GM19025 (cell line): ENCODE results near the gene SIRT3.
A peak's percentile ranks its signal among the peaks of the same experiment; 100 is the strongest.

ENCODE experiments used
- ATAC-seq: cut with Tn5 transposase; IDR thresholded peaks from one replicate; pipeline ENCODE4 v1.9.1; 2021; ENCODE audit warnings: mild to moderate bottlenecking, low read depth, moderate library complexity; ENCODE audit not compliant: unreplicated experiment

The SIRT3 gene

DNA sequence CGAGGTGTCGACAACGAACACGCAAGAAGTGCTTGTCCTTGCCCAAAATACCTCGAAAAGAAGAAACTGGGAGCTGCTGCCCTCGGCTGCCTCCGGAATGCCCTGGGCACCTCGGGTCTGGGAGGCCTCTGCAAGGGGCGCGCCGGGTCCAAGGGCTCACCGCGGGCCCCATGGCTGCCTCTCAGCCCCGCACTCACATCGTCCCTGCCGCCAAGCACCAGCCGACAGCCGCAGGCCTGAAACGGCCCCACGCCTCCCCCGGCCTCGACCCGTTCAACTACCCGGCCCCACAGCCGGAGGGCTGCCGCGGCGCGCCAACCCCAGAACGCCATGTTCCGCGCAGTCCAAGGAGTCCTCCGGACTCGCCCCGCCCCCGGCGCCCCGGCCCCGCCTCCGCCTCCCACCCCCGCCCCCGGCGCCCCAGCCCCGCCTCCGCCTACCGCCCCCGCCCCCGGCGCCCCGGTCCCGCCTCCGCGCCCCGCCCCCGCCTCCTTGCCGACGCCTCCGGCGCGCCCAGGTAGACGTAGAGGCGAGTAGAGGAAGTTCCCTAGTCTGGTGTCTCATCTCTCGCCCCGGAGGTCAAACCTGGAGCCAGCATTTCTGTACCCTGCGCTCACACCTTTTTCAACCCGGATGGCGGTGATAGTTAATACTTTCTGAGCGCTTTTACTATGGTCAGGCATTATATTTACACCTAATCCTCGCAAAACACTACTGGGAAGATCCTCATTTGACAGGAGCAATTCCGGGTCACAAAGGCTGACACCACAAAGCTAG, at the start of gene SIRT3:
Gene SIRT3 (minus strand): TSS at position 346 of the 777 bp plus-strand sequence. CDS start 14 bp downstream, at position 332.
- ATAC-seq = peak; percentile 62

DNA sequence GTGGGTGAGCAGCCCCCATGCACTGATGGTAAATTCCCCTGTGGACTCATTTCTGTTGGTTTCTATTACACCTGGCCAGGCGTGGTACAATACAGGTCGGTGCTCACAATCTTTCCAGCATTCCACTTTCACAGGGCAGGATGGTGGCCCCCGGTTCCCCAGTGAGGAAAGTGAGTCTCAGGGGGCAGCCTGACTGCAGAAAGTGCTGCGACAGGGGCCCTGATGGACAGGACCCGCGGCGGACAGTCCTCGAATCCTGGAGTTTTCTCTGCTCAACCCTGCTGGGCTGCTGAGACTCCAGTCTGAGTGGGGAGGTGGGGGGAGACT, 49.7 kb upstream of the SIRT3 start:
- no peak for ATAC-seq

DNA sequence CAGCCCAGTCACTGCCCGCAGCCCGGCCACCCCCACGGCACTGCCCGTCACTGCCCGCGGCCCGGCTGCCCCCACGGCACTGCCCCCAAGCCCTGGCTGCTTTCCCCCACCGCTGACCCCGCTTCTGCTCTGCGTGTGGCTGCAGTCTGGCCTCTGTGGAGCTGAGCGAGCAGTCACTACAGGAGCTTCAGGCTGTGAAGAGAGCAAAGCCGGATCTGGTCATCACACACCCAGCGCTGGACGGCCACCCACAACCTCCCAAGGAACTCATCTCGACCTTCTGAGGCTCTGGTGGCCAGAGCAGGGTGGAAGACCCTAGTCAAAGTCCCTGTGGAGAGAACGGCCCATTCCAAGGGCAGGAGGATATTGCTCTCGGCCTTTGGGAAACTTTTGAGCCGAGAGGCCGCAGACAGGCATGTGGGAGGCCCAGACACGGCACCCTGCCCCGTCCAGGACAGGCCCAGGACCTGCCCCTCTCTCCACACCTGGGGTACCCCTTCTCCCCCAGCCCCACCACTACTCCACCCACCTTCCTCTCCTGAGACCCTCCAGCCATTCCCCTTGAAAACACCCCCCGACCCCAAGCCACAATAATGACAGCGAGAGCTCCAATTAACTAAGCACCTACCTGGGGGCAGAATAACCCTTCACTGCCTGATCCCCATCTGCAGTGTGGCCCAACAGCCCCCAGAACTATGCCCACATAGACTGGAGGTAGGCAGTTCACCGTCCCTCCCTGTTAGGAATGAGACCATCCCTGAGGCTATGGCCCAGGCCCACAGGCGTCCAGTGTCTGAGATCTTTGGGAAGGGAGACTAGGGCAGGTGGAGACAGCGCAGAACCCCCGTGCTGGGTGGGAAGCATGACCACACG, 49.1 kb upstream of the SIRT3 start:
- ATAC-seq = no peak

DNA sequence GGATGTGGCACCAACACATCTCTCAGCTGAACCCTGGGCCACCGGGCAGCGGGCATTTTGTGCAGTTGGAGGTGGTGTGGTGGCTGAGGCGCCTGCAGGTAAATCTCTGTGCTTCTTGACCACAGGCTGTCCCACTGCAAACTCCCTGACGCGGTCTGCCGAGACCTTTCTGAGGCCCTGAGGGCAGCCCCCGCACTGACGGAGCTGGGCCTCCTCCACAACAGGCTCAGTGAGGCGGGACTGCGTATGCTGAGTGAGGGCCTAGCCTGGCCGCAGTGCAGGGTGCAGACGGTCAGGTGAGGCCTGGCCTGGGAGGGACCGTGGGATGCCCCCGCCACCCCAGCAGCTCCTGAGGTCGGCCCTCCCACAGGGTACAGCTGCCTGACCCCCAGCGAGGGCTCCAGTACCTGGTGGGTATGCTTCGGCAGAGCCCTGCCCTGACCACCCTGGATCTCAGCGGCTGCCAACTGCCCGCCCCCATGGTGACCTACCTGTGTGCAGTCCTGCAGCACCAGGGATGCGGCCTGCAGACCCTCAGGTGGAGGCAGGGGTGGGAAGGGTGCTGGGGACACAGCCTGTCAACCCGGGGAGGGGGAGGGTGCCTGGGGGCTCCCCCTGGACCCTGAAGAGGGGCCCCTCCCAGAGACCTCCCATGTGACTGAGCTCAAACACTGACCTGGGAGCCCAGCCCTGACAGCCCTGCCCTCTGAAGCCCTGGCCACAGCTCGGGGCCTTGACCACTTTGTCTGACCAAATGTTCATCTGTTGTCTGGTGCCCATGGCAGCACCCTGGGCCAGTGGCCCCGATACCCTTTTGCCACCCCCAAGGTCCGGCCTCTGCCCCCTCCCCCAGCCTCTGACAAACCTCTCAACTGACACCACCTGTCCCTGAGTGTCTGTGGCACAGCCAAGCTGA, 48.2 kb upstream of the SIRT3 start:
- ATAC-seq = no peak

DNA sequence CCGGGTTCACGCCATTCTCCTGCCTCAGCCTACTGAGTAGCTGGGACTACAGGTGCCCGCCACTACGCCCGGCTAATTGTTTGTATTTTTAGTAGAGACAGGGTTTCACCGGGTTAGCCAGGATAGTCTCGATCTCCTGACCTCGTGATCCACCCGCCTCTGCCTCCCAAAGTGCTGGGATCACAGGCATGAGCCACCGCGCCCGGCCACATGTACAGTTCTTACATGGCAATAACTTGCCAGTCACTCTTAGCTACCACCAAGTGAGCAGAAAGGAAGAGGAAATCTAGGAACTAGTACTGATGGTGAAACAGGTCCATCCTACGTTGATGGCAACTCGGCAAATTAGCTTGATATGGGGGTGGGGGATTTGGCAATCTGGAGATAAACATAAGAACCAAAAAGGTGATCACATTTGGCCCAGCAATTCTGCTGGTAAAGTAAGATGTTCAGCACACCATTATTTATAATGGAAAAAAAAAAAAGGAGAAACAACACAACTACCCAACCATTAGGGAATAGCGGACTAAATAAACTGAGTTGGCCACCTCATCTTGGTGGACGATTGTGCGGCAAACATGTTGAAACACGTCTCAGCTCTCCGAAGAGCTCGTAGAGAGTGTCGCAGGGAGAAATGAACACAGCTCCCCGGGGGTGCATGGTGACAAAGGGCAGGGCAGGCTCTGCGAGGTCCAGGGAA, 47.4 kb upstream of the SIRT3 start:
- no peak for ATAC-seq

DNA sequence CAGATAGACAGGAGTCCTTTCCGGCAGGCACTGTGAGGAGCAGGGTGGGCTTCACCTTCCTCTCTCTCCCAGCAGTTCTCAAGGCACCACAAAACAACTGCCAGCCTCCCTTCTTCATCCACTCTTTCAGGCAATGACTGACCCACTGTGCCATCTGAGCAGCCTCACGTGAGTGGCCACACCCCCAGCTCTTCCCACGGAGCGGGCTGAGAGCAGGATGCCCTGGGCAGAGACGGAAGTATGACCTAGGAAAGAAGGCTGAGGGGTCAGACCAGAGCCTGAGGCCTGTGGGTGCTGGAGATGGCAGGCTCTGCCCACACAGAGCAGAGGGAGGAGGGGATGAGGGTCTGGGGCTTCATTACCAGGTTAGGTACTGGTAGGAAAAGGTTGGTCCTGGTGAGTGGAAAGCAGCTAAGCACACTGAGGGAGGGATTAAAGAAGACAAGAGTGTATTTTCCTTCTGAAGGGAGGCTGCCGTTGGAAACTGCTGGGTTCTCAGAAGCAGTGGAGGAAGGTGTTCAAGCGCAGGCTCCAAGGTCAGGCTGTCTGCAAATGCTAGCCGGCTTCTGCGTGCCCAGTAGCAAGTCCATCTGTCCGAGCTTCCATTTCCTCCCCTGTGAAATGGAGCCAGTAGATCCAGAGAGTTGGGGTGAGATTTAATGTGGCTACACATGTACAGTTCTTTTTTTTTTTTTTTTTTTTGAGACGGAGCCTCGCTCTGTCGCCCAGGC, 46.7 kb upstream of the SIRT3 start:
- ATAC-seq = no peak

DNA sequence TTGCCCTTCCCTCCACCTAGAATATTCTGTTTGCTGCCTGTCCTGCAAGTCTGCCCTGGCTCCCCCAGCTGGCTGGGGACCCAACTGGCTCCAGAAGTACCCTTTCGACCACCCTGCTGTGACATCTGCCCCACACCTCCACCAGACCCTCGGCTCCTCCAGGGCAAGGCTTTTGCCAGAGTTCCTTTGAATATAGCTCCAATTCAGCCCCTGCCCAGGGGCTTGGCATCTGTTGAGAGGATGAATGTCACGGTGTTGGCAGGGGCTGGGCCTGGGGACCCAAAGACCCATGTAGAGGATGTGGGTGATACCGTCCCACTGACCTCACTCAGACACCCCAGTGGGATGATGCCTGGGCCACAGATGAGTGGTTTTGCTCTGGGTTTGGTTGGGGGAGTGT, 46.0 kb upstream of the SIRT3 start:
- ATAC-seq = no peak

DNA sequence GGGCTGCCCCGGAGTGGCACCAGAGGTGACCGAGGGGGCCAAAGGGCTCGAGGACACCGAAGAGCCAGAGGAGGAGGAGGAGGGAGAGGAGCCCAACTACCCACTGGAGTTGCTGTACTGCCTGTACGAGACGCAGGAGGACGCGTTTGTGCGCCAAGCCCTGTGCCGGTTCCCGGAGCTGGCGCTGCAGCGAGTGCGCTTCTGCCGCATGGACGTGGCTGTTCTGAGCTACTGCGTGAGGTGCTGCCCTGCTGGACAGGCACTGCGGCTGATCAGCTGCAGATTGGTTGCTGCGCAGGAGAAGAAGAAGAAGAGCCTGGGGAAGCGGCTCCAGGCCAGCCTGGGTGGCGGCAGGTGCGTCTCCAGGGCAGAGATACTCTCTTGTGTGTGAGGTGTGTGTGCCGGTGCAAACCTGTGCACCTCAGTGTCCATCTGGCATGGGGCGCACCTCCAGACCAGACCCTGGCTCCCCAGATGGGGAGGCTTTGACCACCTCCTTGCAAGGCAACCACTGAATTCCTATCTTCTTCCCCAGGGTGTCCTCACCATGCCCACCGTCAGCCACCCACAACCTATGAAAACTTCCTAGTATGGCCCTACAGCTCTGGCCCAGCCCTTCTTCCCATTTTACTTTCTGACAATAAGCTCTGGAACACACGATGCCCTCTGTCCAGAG, 45.5 kb upstream of the SIRT3 start:
- ATAC-seq = no peak

DNA sequence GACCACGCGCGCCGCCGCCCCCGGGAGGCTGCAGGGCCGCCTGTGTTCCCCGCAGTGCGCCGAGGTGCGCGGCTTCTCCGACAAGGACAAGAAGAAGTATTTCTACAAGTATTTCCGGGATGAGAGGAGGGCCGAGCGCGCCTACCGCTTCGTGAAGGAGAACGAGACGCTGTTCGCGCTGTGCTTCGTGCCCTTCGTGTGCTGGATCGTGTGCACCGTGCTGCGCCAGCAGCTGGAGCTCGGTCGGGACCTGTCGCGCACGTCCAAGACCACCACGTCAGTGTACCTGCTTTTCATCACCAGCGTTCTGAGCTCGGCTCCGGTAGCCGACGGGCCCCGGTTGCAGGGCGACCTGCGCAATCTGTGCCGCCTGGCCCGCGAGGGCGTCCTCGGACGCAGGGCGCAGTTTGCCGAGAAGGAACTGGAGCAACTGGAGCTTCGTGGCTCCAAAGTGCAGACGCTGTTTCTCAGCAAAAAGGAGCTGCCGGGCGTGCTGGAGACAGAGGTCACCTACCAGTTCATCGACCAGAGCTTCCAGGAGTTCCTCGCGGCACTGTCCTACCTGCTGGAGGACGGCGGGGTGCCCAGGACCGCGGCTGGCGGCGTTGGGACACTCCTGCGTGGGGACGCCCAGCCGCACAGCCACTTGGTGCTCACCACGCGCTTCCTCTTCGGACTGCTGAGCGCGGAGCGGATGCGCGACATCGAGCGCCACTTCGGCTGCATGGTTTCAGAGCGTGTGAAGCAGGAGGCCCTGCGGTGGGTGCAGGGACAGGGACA, 44.8 kb upstream of the SIRT3 start:
- ATAC-seq = no peak

DNA sequence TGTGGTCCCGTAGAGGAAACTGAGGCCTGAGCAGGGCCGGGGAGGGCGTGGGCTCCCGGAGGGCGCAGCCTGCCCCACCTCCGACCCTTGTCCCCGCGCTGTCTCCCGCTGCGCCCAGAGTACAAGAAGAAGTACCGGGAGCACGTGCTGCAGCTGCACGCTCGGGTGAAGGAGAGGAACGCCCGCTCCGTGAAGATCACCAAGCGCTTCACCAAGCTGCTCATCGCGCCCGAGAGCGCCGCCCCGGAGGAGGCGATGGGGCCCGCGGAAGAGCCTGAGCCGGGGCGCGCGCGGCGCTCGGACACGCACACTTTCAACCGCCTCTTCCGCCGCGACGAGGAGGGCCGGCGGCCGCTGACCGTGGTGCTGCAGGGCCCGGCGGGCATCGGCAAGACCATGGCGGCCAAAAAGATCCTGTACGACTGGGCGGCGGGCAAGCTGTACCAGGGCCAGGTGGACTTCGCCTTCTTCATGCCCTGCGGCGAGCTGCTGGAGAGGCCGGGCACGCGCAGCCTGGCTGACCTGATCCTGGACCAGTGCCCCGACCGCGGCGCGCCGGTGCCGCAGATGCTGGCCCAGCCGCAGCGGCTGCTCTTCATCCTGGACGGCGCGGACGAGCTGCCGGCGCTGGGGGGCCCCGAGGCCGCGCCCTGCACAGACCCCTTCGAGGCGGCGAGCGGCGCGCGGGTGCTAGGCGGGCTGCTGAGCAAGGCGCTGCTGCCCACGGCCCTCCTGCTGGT, 44.0 kb upstream of the SIRT3 start:
- no peak for ATAC-seq

DNA sequence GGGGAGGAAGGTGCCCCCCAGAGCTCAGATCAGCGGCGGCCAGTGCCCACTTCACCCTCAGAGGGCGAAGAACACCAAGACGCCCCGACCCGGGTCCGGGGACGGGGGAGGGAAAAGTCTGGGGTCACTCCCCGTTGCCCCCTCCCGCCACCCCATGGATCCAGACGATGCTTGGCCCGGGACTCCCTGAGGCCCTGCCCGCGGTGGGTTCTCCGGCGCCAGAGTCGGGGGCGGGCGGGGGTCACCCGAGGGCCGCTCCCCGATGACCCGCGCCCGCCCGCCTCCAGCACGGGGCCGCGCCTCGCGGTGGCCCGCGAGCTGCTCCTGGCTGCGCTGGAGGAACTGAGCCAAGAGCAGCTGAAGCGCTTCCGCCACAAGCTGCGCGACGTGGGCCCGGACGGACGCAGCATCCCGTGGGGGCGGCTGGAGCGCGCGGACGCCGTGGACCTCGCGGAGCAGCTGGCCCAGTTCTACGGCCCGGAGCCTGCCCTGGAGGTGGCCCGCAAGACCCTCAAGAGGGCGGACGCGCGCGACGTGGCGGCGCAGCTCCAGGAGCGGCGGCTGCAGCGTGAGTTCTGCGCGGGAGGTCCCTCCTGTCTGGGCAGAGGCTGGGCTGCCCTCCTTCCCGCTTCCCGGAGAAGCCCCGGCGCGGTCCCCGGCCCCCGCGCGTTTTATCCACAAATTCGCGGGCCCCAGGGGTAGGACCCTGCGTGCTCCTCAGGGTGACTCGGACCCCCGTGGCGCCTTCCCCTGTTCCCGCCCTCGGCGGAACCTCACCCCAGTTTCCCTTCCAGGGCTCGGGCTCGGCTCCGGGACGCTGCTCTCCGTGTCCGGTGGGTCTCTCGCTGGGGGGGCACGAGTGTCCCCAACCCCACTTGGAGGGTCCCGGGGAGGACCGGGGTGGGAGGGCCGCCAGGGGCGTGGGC, 43.2 kb upstream of the SIRT3 start:
- no peak for ATAC-seq

DNA sequence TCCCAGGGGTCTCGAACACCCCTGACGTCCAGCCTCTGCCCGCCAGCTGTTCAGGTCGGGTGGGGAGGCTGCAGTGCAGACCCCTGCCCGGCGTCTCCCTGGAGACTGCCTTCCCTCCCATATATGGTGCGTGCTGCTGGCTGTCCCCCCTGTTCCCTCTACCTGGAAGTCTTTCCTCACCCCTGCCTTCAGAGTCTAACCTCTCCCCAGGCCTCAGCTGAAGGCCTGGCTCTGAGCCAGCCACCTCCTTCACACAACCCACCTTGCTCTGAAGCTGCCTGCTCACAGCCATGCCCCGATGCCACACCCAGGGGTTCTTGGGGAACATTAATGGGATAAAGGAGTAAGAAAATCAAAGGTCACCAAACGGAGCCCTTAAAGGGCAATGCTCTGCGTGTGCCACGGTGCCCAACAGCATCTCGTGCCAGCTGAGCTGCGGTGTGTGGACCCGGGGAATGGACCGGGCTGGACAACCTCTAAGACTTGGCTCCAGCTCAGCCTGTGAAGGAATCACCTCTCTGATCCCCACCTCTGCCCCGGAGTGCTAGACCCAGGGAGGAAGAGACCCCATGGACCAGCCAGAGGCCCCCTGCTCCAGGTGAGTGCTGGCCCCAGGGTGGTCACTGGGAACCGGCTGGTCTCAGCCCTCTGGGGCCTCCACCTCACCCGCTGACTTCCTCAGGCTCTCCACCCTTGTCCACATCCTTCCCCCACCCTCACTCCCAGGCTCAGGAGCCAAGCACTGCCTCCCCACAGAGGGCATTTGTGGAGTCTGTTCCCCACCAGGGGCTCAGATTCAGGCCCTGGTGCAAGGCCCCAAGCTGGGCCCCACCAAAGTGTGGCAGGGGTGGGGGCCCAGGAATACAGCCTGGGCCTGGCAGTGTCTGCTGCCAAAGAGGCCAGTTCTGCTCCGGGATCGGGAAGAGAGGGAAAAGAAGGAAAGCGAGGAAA, 42.1 kb upstream of the SIRT3 start, which contains the start of gene NLRP6:
Gene NLRP6 (plus strand): TSS at position 407 of the 951 bp plus-strand sequence. CDS start 163 bp downstream, at position 570.
- no peak for ATAC-seq

DNA sequence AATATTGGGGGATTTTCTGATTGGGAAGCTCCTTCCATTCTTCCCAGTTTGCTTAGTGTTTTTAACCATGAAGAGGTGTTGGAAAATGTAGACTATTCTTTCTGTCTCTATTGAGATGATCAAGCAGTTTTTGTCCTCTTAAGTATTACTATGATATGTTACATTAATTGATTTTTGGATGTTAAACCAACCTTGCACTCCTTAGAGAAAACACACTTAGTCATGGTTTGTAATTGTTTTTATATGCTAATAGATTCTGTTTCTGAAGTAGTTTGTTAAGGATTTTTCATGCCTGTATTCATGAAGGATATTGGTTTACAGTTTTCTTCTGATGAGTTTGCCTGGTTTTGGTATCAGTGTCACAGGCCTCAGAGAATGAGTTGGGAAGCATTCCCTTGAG, 40.1 kb upstream of the SIRT3 start:
- no peak for ATAC-seq

DNA sequence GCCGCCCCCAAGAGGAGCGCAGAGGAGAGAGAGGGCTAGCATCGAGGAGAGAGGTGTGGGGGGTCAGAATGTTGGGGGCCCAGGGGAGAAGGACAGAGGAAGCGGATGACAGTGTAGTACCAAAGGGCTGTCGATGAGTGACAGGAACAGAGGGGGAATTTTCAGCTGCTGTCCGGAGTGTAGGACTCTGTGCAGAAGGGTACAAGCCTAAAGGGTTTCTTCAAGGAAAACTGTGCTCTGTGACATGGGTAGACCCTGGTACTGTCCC, 36.7 kb upstream of the SIRT3 start:
- no peak for ATAC-seq

DNA sequence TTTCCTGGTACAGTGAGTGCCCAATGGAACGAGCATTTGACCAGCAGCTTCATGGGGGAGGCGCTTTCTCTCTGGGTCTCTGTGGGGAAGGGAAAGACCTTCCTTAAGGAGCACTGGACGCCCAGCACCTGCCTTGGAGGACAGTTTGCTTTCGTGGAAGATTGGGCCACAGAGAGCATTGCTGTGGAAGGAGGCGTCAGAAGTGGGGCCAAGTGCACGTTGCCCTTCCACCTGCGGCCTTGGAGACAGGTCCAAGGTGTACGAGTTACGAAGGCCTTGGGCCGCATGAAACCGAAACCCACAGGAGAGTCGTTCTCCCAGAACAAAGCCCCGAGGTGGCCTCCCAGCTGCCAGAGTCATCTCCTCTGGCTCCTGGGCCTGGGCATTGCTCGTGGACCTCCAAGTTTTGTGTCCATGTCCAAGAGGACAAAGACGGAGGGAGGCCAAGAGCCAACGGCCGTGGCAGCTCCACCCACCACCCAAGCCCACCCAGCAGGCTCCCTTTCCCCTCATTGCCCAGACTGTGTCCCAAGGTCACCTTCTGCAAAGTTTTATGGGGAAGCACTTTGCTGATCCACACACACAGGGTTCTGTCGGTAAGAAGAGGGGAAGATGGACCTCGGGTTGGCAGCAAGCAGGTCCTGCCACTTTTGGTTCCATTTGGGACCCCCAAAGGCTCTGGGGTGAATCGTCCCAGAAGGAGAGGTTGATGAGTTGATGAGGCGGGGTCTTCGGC, 36.2 kb upstream of the SIRT3 start:
- ATAC-seq = no peak
